T-helper 2 cell treated with Interferon-gamma antibody and Interleukin-4, amounts not matched to agents 100 ng/mL and 5 ng/mL, for 36 hours (primary cell): ENCODE results near the gene OSBP. TPM values are rescaled to one million over a fixed set of nuclear protein-coding genes. Genes with fewer than 3 reads are reported as not detected.

Source experiments
- total RNA-seq: library from RNA; stranded (reverse); gene quantifications from 2 replicates; pipeline ENCODE4 v1.2.3, GENCODE V29; 2022

The OSBP gene
- total RNA-seq, 1 donor from 2014 or later: 40.3 TPM

Other genes starting within 250 kb of the OSBP start
- not detected in 2 replicates for gene OR5A2, start 189.4 kb downstream of the OSBP start, total RNA-seq
- gene OR5A1, start 179.3 kb downstream of the OSBP start, total RNA-seq: not detected in 2 replicates
- gene OR4D6, start 158.8 kb downstream of the OSBP start, total RNA-seq: not detected in 2 replicates
- gene OR4D10, start 142.5 kb downstream of the OSBP start, total RNA-seq: not detected in 2 replicates
- not detected in 2 replicates for gene OR4D11, start 112.2 kb downstream of the OSBP start, total RNA-seq
- not detected in 2 replicates for gene OR4D9, start 104.2 kb downstream of the OSBP start, total RNA-seq
- gene PATL1, start 53.3 kb upstream of the OSBP start, total RNA-seq: 51.3 and 51.5 TPM in 2 replicates
- gene OR10V1, start 98.1 kb upstream of the OSBP start, total RNA-seq: not detected in 2 replicates
- 40.3 and 41.0 TPM in 2 replicates for gene STX3, start 139.6 kb upstream of the OSBP start, total RNA-seq
- 81.3 and 81.8 TPM in 2 replicates for gene MRPL16, start 195.0 kb upstream of the OSBP start, total RNA-seq
- not detected in 2 replicates for gene CBLIF, start 229.7 kb upstream of the OSBP start, total RNA-seq